H1 (cell line): ENCODE data around the gene POLR2L. TPM values are rescaled to one million over a fixed set of nuclear protein-coding genes. Genes with fewer than 3 reads are reported as not detected.
A peak's percentile ranks its signal among the peaks of the same experiment; 100 is the strongest.

Source experiments
- CTCF ChIA-PET: fragments of 300-600 bp; sonication (Branson Sonifier 250); formaldehyde crosslinking; loops from one replicate; lab custom pipeline; 2021; ENCODE audit not compliant: partially characterized antibody; lab: Charles Lee
- POLR2A ChIA-PET: fragments of 300-600 bp; sonication (Branson Sonifier 250); formaldehyde crosslinking; loops from one replicate; lab custom pipeline; 2021; ENCODE audit warnings: inconsistent platforms; ENCODE audit not compliant: partially characterized antibody; lab: Charles Lee
- DNase-seq, 2 experiments: peaks; one replicate each; pipeline versions ENCODE4 v3.0.0 to v3.0.0-alpha.2; 2010 to 2022; ENCODE audit warnings: low spot score in 2 of 2, low read depth in 1 of 2, mixed read lengths in 1 of 2
- FAIRE-seq: peaks from 2 replicates; lab custom pipeline; 2011; peaks lifted over from hg19 to GRCh38; lab: Jason Lieb, UNC
- H2AFZ ChIP-seq: 2 replicates; pipeline ENCODE4 v1.8.1; 2012; ENCODE audit warnings: low read length, inconsistent platforms
- H2AK5ac ChIP-seq: 2 replicates; pipeline ENCODE4 v1.6.1; 2013; ENCODE audit warnings: low read depth, low read length
- H2BK120ac ChIP-seq: replicated peaks from 2 replicates; pipeline ENCODE3; 2013; ENCODE audit warnings: low read depth, low read length, inconsistent platforms
- H2BK12ac ChIP-seq: 2 replicates; pipeline ENCODE4 v1.6.1; 2013; ENCODE audit warnings: low read depth, low read length
- H2BK15ac ChIP-seq: 2 replicates; pipeline ENCODE4 v1.6.1; 2013; ENCODE audit warnings: low read length
- H2BK20ac ChIP-seq: 2 replicates; pipeline ENCODE4 v1.6.1; 2013; ENCODE audit warnings: low read length
- H2BK5ac ChIP-seq: 2 replicates; pipeline ENCODE4 v1.6.1; 2013; ENCODE audit warnings: low read depth, low read length
- H3K14ac ChIP-seq: 2 replicates; pipeline ENCODE4 v1.6.1; 2013; ENCODE audit warnings: inconsistent platforms; ENCODE audit not compliant: insufficient read length
- H3K18ac ChIP-seq: 2 replicates; pipeline ENCODE4 v1.6.1; 2013; ENCODE audit warnings: low read length; ENCODE audit errors: extremely low read depth
- H3K23ac ChIP-seq: 2 replicates; pipeline ENCODE4 v1.6.1; 2013; ENCODE audit warnings: inconsistent platforms; ENCODE audit not compliant: insufficient read length
- H3K23me2 ChIP-seq: 2 replicates; pipeline ENCODE4 v1.6.1; 2013; ENCODE audit warnings: low read depth, low read length
- H3K27ac ChIP-seq: 2 replicates; pipeline ENCODE4 v1.6.1; 2011; ENCODE audit warnings: low read depth, low read length, inconsistent platforms
- H3K27me3 ChIP-seq, 4 experiments: replicated peaks in 1 of 4; 1 replicate in 1 of 4; 2 replicates in 3 of 4; pipeline versions ENCODE4 v1.6.1 to v1.8.1; 2011 to 2013; ENCODE audit warnings: low read length in 3 of 4, mild to moderate bottlenecking in 3 of 4, inconsistent platforms in 2 of 4, mixed read lengths in 2 of 4, moderate library complexity in 1 of 4; ENCODE audit not compliant: control insufficient read depth in 3 of 4, insufficient read depth in 3 of 4; ENCODE audit errors: extremely low read depth in 1 of 4
- H3K36me3 ChIP-seq, 4 experiments: 2 replicates each; pipeline versions ENCODE4 v1.6.1 to v1.8.1; 2011 to 2013; ENCODE audit warnings: mild to moderate bottlenecking in 4 of 4, low read length in 3 of 4, moderate library complexity in 2 of 4, control low read depth in 1 of 4, inconsistent platforms in 1 of 4; ENCODE audit not compliant: insufficient read depth in 4 of 4, control insufficient read depth in 2 of 4
- H3K4ac ChIP-seq: replicated peaks from 2 replicates; pipeline ENCODE3; 2013; ENCODE audit warnings: low read length, low read depth, mixed read lengths, inconsistent platforms; ENCODE audit not compliant: insufficient read length
- H3K4me1 ChIP-seq, 4 experiments: replicated peaks in 1 of 4; 1 replicate in 1 of 4; 2 replicates in 3 of 4; pipeline versions ENCODE4 v1.6.1 to v1.8.1; 2011 to 2013; ENCODE audit warnings: low read length in 3 of 4, inconsistent platforms in 2 of 4, mixed read lengths in 1 of 4; ENCODE audit not compliant: insufficient read depth in 4 of 4, control insufficient read depth in 3 of 4
- H3K4me2 ChIP-seq, 2 experiments: 2 replicates each; pipeline versions ENCODE4 v1.6.1 to v1.8.1; 2011 to 2013; ENCODE audit warnings: low read depth in 2 of 2, low read length in 2 of 2, control low read depth in 1 of 2, inconsistent platforms in 1 of 2, mild to moderate bottlenecking in 1 of 2; ENCODE audit not compliant: insufficient read depth in 1 of 2
- H3K4me3 ChIP-seq, 4 experiments: fragments of 200-600, 300-600 bp in 1 of 4; sonication (generic), shearing (Covaris generic), sonication (Bioruptor Twin) in 1 of 4; 2 replicates each; pipeline versions ENCODE4 v1.5.1 to v1.8.1; 2011 to 2016; ENCODE audit warnings: low read length in 4 of 4, low read depth in 3 of 4, control low read depth in 2 of 4, inconsistent platforms in 2 of 4, mild to moderate bottlenecking in 2 of 4, mixed read lengths in 1 of 4, moderate library complexity in 1 of 4; ENCODE audit not compliant: insufficient read depth in 2 of 4; ENCODE audit errors: extremely low read depth in 1 of 4
- H3K56ac ChIP-seq: replicated peaks from 2 replicates; pipeline ENCODE3; 2013; ENCODE audit warnings: low read depth, mild to moderate bottlenecking, mixed read lengths, low read length, inconsistent platforms; ENCODE audit not compliant: insufficient read length
- H3K79me1 ChIP-seq: 2 replicates; pipeline ENCODE4 v1.6.1; 2013; ENCODE audit warnings: low read depth, low read length, control low read depth
- H3K79me2 ChIP-seq, 2 experiments: 2 replicates each; pipeline versions ENCODE4 v1.6.1 to v1.8.1; 2012 to 2013; ENCODE audit warnings: low read length in 2 of 2, mild to moderate bottlenecking in 2 of 2, inconsistent platforms in 1 of 2; ENCODE audit not compliant: insufficient read depth in 2 of 2, control insufficient read depth in 1 of 2
- H3K9ac ChIP-seq, 4 experiments: replicated peaks in 1 of 4; 1 replicate in 1 of 4; 2 replicates in 3 of 4; pipeline versions ENCODE4 v1.6.1 to v1.8.1; 2011 to 2013; ENCODE audit warnings: low read depth in 3 of 4, low read length in 3 of 4, control low read depth in 2 of 4, mild to moderate bottlenecking in 2 of 4, moderate library complexity in 2 of 4, inconsistent platforms in 1 of 4; ENCODE audit errors: extremely low read depth in 1 of 4
- H3K9me3 ChIP-seq, 2 experiments: 2 replicates each; pipeline versions ENCODE4 v1.6.1 to v1.8.1; 2012 to 2013; ENCODE audit warnings: mild to moderate bottlenecking in 2 of 2, moderate library complexity in 2 of 2, control low read depth in 1 of 2, inconsistent platforms in 1 of 2, low read depth in 1 of 2, low read length in 1 of 2, mixed read lengths in 1 of 2; ENCODE audit not compliant: insufficient read depth in 2 of 2
- H4K20me1 ChIP-seq, 2 experiments: replicated peaks in 1 of 2; 2 replicates each; pipeline versions ENCODE3 to v1.8.1; 2011 to 2013; ENCODE audit warnings: inconsistent platforms in 2 of 2, low read length in 2 of 2, mild to moderate bottlenecking in 1 of 2; ENCODE audit not compliant: insufficient read depth in 2 of 2, control insufficient read depth in 1 of 2
- H4K5ac ChIP-seq: 2 replicates; pipeline ENCODE4 v1.6.1; 2013; ENCODE audit warnings: low read length, low read depth, mixed read lengths, inconsistent platforms; ENCODE audit not compliant: insufficient read length
- H4K8ac ChIP-seq: 2 replicates; pipeline ENCODE4 v1.8.0; 2013; ENCODE audit warnings: mild to moderate bottlenecking, moderate library complexity, low read length, inconsistent platforms; ENCODE audit not compliant: insufficient read depth; ENCODE audit errors: extremely low read depth
- H4K91ac ChIP-seq: replicated peaks from 2 replicates; pipeline ENCODE3; 2013; ENCODE audit warnings: low read length, mixed read lengths, inconsistent platforms; ENCODE audit not compliant: insufficient read length
- EGR1 ChIP-seq: IDR thresholded peaks from 2 replicates; pipeline ENCODE4 v1.6.1; 2011; ENCODE audit warnings: low read depth, low read length, borderline replicate concordance
- GTF2F1 ChIP-seq: IDR thresholded peaks from 2 replicates; pipeline ENCODE4 v1.6.1; 2012; ENCODE audit warnings: low read depth, low read length, improper control_type of control experiment, borderline replicate concordance
- NANOG ChIP-seq: IDR thresholded peaks from 2 replicates; pipeline ENCODE4 v1.6.1; 2011; ENCODE audit warnings: low read length, low read depth, mild to moderate bottlenecking, inconsistent platforms; ENCODE audit not compliant: insufficient read depth, poor library complexity, severe bottlenecking
- NRF1 ChIP-seq: IDR thresholded peaks from 2 replicates; pipeline ENCODE4 v1.6.1; 2011; ENCODE audit warnings: mild to moderate bottlenecking, low read depth, low read length, improper control_type of control experiment
- PHF8 ChIP-seq: fragments of 200-600 bp; sonication (generic); conservative IDR thresholded peaks from 2 replicates; pipeline ENCODE4 v1.7.1; 2012; ENCODE audit warnings: low read depth, mild to moderate bottlenecking, inconsistent platforms, low read length, moderate library complexity
- RAD21 ChIP-seq, 2 experiments: IDR thresholded peaks in 1 of 2; conservative IDR thresholded peaks in 1 of 2; 2 replicates each; pipeline ENCODE4 v1.6.1; 2011; ENCODE audit warnings: low read depth in 2 of 2, low read length in 2 of 2, improper control_type of control experiment in 1 of 2, inconsistent platforms in 1 of 2, mild to moderate bottlenecking in 1 of 2, moderate library complexity in 1 of 2
- RXRA ChIP-seq: IDR thresholded peaks from 2 replicates; pipeline ENCODE4 v1.6.1; 2011; ENCODE audit warnings: low read depth, mild to moderate bottlenecking, low read length, moderate library complexity; ENCODE audit not compliant: insufficient read depth
- SIN3A ChIP-seq, 2 experiments: IDR thresholded peaks in 1 of 2; conservative IDR thresholded peaks in 1 of 2; 2 replicates each; pipeline ENCODE4 v1.6.1; 2011 to 2012; ENCODE audit warnings: low read length in 2 of 2, improper control_type of control experiment in 1 of 2, low read depth in 1 of 2, mild to moderate bottlenecking in 1 of 2
- SIX5 ChIP-seq: IDR thresholded peaks from 2 replicates; pipeline ENCODE4 v1.6.1; 2011; ENCODE audit warnings: mild to moderate bottlenecking, low read depth, low read length
- TEAD4 ChIP-seq: IDR thresholded peaks from 2 replicates; pipeline ENCODE4 v1.6.1; 2012; ENCODE audit warnings: low read depth, low read length, inconsistent platforms, mixed read lengths
- WGBS, 2 experiments: shearing (Covaris generic) in 1 of 2; methylation state at CpG; one replicate each; pipeline versions ENCODE4 v1.1.6 to v1.1.7; 2013 to 2015; ENCODE audit warnings: low lambda C conversion rate in 2 of 2, mixed read lengths in 2 of 2, inconsistent platforms in 1 of 2, low coverage in 1 of 2, missing lambda C conversion rate in 1 of 2; ENCODE audit not compliant: insufficient replicate concordance in 2 of 2, insufficient coverage in 1 of 2, insufficient read length in 1 of 2; ENCODE audit errors: extremely low coverage in 1 of 2, missing lambda C conversion rate in 1 of 2; 5-methylcytosine and 5-hydroxymethylcytosine counted together
- polyA plus RNA-seq, 7 experiments: library from polyadenylated mRNA; depleted of rRNA in 3 of 7; stranded (reverse) in 5 of 7; unstranded in 2 of 7; fragments of >200 nt in 5 of 7; fragments of 200-250 nt in 2 of 7; gene quantifications; 1 replicate in 5 of 7; 2 replicates in 1 of 7; 4 replicates in 1 of 7; pipeline versions ENCODE4 v1.2.1 to v1.2.3, GENCODE V29; 2011 to 2013; ENCODE audit warnings: missing spikeins in 2 of 7, mixed read lengths in 2 of 7
- total RNA-seq: library from RNA; stranded (reverse); fragmentation: NEBNext Ultra II Directional; extraction: Animal tissue kit (Norgen Biotek cat#: 25700); gene quantifications from 2 replicates; pipeline ENCODE4 v1.2.1, GENCODE V29; 2021
- TF ChIP-seq, protein P1 (sequence below): IDR thresholded peaks from 2 replicates; pipeline ENCODE4 v1.6.1; 2011; ENCODE audit warnings: low read depth, mild to moderate bottlenecking, low read length; ENCODE audit not compliant: insufficient read depth

Gene POLR2L
- total and polyA plus RNA-seq, 2 of the 8 experiments (the other 6 are each of a cell fraction or from before 2014, with no cell fraction given): 140 to 151 TPM

DNA sequence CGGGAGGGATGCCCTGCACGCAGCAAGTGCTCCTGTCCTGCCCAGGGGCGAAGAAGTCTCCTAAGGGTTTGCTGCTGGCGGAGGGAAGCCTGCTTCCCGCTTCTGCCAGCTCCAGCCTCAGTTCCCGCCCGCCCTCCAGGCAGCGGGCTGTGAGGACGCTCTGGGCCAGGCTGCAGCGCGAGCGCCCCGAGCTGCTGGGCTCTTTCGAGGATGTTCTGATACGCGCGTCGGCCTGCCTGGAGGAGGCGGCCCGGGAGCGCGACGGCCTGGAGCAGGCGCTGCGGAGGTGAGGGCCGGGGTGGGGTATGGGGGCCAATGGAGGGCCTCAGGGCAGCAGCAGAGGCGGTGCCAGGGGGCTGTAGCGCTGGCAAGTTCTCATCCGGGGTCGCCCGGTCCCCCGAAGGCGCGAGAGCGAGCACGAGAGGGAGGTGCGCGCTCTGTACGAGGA, 12.5 kb downstream of the POLR2L start:
- peak overlapping the region; percentile 45 to 74 (median 56) for H3K4me3 ChIP-seq
- no peak overlapping the region for H3K23ac ChIP-seq
- H4K91ac ChIP-seq: peak overlapping the region; percentile 88
- peak overlapping the region; percentile 84 to 98 for H3K4me2 ChIP-seq
- H2BK15ac ChIP-seq: no peak overlapping the region
- no peak overlapping the region for H3K56ac ChIP-seq
- WGBS, 2 experiments: 4% methylated on average over 29 of the region's 39 CpGs; no CpG with 5 or more reads in 1 of the 2 experiments
- no peak overlapping the region for H2BK5ac ChIP-seq
- H2BK20ac ChIP-seq: no peak overlapping the region
- peak overlapping the region in 2 of 4 experiments; percentile 45; a peak in 3 of 7 replicates for H3K9ac ChIP-seq
- no peaks in the 10 kb centered on the region; the same call in 1 of the 2 replicates for H3K79me1 ChIP-seq
- H4K20me1 ChIP-seq: peaks cover 2 to 8% of the 10 kb centered on the region in 2 experiments
- H3K79me2 ChIP-seq: no peaks in the 10 kb centered on the region; a peak in 1 of 4 replicates
- H3K27me3 ChIP-seq: peaks cover 6 to 41% (median 31%) of the 10 kb centered on the region in 4 experiments
- peak overlapping the region; percentile 95 for H3K18ac ChIP-seq
- H2BK120ac ChIP-seq: peak overlapping the region; percentile 77
- H3K14ac ChIP-seq: no peak overlapping the region
- FAIRE-seq (no peak), DNase-seq (peak in 1 of 2 experiments; percentile 92)
- H3K27ac ChIP-seq: no peak overlapping the region
- peaks cover 0 to 54% (median 47%) of the 10 kb centered on the region in 4 experiments; a peak in 6 of 7 replicates for H3K4me1 ChIP-seq
- peak overlapping the region; percentile 20 for H4K5ac ChIP-seq
- peaks cover 34% of the 10 kb centered on the region for H3K23me2 ChIP-seq
- peak overlapping the region; percentile 3 for H3K4ac ChIP-seq
- POLR2A ChIA-PET: interaction anchor here (0.6 to 53.0 kb wide), 9 partner anchors 0 to 276 kb away, joined by 3 to 1917 read pairs (median 4); partner anchors contain the start of genes CD151, CEND1, CRACR2B and GATD1
- CTCF ChIA-PET: interaction anchor here (0.8 to 3.5 kb wide), 7 partner anchors 9 to 72 kb away, joined by 3 to 26 read pairs (median 9); partner anchors contain the start of genes PNPLA2, POLR2L and TSPAN4
- H3K9me3 ChIP-seq: no peaks in the 10 kb centered on the region
- H2AK5ac ChIP-seq: no peak overlapping the region
- 0 out of 2 replicates have a peak overlapping the region, but pooled peaks have one; percentile 92 for H2BK12ac ChIP-seq
- no peaks in the 10 kb centered on the region for H3K36me3 ChIP-seq
- H2AFZ ChIP-seq: no peak overlapping the region
- H4K8ac ChIP-seq: peak overlapping the region; percentile 9; the same call in 1 of the 2 replicates
- TF ChIP-seq PHF8 (0 out of 2 replicates have a peak, but pooled peaks have one; percentile 16), RAD21 (IDR thresholded peaks at IDR 0.05 in 1 of 2, conservative IDR thresholded peaks at IDR 0.05 in 1 of 2; ENCODE audit: low read depth in 2 of 2, low read length in 2 of 2) (no peak), RXRA (no peak), NANOG (no peak), TEAD4 (no peak), NRF1 (no peak), EGR1 (no peak), SIN3A (conservative IDR thresholded peaks at IDR 0.05 in 1 of 2, IDR thresholded peaks at IDR 0.05 in 1 of 2; ENCODE audit: low read depth in 1 of 2, low read length in 2 of 2) (0 out of 4 replicates have a peak, but pooled peaks of 1 of the 2 experiments have one; percentile 6), SIX5 (no peak), GTF2F1 (no peak)
- TF ChIP-seq, protein P1, sequence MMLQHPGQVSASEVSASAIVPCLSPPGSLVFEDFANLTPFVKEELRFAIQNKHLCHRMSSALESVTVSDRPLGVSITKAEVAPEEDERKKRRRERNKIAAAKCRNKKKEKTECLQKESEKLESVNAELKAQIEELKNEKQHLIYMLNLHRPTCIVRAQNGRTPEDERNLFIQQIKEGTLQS: no peak
